Measurements from ENCODE around the gene TBC1D16.

DNA sequence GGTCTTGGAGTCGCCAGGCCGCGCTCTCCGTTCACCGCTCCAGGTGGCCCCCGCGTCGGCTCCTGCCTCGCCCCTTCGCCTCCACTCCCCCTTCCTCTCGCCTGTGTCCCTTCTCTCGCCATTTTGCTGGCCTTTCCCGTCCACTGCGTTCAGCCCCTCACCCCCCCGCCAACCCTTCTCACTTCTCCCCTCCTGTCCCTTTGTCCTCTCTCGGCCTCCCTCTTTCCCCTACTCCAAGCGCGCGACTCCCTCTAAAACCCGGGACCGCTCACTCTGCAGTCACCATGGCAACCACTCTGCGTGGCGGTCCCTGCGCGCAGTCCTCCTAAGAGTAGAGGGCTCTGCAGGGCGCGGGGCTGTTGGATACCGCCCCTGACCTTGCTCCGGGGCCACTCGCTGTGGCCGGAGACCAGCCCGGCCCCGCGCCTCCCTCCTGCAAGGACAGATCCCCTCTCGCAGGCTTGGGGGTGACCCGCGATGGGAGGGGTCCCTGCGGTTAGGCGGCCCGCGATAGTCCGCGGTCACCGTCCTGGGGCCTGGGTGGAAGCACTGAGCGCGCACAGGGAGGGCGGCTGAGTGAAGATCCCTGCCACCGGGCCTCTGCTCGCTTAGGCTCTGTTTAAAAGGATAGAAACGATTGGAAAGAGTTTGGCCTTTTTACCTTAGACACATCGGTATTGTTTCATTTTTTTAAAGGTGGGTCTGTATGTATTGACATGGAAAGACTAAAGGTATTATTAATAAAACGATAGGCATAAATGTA lies 1.2 kb upstream of the TBC1D16 start:
- TF ChIP-seq, protein P1, sequence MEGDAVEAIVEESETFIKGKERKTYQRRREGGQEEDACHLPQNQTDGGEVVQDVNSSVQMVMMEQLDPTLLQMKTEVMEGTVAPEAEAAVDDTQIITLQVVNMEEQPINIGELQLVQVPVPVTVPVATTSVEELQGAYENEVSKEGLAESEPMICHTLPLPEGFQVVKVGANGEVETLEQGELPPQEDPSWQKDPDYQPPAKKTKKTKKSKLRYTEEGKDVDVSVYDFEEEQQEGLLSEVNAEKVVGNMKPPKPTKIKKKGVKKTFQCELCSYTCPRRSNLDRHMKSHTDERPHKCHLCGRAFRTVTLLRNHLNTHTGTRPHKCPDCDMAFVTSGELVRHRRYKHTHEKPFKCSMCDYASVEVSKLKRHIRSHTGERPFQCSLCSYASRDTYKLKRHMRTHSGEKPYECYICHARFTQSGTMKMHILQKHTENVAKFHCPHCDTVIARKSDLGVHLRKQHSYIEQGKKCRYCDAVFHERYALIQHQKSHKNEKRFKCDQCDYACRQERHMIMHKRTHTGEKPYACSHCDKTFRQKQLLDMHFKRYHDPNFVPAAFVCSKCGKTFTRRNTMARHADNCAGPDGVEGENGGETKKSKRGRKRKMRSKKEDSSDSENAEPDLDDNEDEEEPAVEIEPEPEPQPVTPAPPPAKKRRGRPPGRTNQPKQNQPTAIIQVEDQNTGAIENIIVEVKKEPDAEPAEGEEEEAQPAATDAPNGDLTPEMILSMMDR (IDR thresholded peaks at IDR 0.05) = no peak
- TF ChIP-seq POLR2A (IDR thresholded peaks at IDR 0.05) = no peak
